NB4 (cell line): ENCODE results near the gene RFXAP.
A peak's percentile ranks its signal among the peaks of the same experiment; 100 is the strongest.
"Not testable (repeated sequence)": the region's sequence is repeated elsewhere in the genome, so short reads cannot be mapped to it uniquely, and the experiment has no call there.

ENCODE experiments used
- DNase-seq: peaks from one replicate; pipeline ENCODE4 v3.0.0; 2010; ENCODE audit warnings: low read depth
- H3K4me3 ChIP-seq: one replicate; pipeline ENCODE4 v1.5.1; 2011; ENCODE audit warnings: mild to moderate bottlenecking, low read depth, low read length, moderate library complexity
- MYC ChIP-seq: IDR thresholded peaks from 2 replicates; pipeline ENCODE4 v1.6.1; 2011; ENCODE audit warnings: low read depth, low read length
- POLR2A ChIP-seq: IDR thresholded peaks from 2 replicates; pipeline ENCODE4 v1.6.1; 2011; ENCODE audit warnings: mild to moderate bottlenecking; ENCODE audit not compliant: insufficient read length; ENCODE audit errors: extremely low read depth
- TF ChIP-seq, protein P1 (sequence below): IDR thresholded peaks from one replicate; pipeline ENCODE4 v1.5.1; 2012; ENCODE audit warnings: low read depth, low read length
- TF ChIP-seq, protein P2 (sequence below): IDR thresholded peaks from 2 replicates; pipeline ENCODE4 v1.6.1; 2011; ENCODE audit warnings: low read depth, low read length

Gene RFXAP

DNA sequence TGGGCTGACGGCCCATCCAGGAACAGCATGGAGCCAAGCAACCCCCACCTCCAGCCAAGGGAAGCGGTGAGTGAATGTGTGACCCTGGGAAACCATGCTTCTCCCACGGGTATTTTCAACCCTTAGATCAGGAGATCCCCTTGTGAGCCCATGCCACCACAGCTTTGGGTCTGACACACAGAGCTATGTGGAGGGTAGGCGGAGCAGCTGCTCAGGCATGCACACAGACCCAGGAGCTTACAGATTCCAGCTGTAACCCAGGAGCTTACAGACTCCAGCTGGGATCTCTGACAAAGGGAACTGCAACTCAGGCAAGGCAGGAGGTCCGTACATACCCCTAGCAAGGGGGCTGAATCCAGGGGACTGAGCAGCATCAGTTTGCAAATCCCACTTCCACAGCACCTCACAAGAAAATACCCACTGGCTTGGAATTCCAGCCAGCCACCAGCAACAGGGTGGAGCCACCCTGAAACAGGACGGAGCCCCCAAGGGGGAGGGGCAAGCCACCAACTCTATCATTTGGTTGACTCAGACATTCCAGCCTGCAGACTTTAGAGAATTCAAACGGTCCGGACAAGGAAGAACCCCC lies 40.8 kb upstream of the RFXAP start:
- H3K4me3 ChIP-seq = no peak overlapping the region
- no peak for TF ChIP-seq MYC
- TF ChIP-seq, protein P1, sequence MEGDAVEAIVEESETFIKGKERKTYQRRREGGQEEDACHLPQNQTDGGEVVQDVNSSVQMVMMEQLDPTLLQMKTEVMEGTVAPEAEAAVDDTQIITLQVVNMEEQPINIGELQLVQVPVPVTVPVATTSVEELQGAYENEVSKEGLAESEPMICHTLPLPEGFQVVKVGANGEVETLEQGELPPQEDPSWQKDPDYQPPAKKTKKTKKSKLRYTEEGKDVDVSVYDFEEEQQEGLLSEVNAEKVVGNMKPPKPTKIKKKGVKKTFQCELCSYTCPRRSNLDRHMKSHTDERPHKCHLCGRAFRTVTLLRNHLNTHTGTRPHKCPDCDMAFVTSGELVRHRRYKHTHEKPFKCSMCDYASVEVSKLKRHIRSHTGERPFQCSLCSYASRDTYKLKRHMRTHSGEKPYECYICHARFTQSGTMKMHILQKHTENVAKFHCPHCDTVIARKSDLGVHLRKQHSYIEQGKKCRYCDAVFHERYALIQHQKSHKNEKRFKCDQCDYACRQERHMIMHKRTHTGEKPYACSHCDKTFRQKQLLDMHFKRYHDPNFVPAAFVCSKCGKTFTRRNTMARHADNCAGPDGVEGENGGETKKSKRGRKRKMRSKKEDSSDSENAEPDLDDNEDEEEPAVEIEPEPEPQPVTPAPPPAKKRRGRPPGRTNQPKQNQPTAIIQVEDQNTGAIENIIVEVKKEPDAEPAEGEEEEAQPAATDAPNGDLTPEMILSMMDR = no peak
- TF ChIP-seq POLR2A = no peak
- TF ChIP-seq, protein P2, sequence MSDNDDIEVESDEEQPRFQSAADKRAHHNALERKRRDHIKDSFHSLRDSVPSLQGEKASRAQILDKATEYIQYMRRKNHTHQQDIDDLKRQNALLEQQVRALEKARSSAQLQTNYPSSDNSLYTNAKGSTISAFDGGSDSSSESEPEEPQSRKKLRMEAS = no peak
- DNase-seq = no peak

DNA sequence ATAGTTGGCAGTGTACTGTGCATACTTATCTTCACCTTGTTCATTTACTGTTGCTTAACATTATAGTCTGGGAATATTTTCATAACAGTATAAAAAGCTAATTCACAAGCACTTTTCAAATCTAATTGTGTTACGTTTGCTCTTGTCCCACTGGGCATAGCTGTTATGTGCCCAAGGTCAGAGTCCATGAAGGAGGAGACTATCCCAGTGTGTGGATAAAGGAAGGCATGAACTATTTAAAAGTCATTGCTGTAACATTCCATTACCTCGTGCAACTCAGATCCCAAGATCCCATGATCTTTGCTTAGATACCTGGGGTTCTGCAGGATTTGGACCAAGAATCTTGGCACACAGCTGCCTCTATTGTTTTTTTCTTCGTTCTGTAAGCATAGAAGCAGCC lies 35.1 kb upstream of the RFXAP start:
- no peak for DNase-seq
- TF ChIP-seq MYC = no peak
- TF ChIP-seq, protein P1 = no peak
- TF ChIP-seq, protein P2 = no peak
- TF ChIP-seq POLR2A = no peak
- no peak overlapping the region for H3K4me3 ChIP-seq

DNA sequence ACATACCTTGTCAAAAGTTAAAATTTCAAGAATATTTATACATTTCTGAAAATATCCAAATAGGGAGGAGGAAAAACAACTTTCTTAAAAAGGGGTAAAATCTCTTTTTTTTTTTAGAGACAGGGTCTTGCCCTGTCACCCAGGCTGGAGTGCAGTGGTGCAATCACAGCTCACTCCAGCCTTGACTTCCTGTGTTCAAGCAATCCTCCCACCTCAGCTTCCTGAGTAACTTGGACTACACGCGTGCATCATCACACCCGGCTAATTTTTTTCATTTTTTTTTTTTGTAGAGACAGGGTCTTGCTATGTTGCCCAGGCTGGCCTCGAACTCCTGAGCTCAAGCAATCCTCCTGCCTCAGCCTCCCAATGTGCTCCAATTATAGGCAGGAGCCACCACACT lies 32.8 kb upstream of the RFXAP start:
- DNase-seq = peak; percentile 19
- H3K4me3 ChIP-seq = not testable (repeated sequence)

DNA sequence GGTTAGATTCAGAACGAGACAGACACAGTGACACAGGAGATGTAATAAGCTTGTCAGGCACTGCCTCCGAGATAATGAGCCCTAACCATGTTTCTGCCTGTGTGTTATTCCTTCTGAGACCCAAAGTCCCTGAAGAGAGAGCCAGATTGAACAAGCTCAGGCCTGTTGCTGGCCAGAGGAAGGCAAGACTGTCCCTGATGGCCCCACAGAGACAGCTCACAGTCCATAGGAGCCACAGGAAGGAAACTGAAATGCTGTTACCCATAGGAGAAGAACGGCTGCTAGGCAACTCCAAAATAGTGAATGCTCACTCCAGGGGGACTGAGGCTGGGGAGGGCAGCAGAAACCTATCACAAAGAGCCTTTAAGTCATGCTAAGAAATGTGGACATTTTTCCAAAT lies 31.8 kb upstream of the RFXAP start:
- TF ChIP-seq, protein P1 = no peak
- no peak for TF ChIP-seq POLR2A
- no peak for DNase-seq
- H3K4me3 ChIP-seq = no peak overlapping the region

DNA sequence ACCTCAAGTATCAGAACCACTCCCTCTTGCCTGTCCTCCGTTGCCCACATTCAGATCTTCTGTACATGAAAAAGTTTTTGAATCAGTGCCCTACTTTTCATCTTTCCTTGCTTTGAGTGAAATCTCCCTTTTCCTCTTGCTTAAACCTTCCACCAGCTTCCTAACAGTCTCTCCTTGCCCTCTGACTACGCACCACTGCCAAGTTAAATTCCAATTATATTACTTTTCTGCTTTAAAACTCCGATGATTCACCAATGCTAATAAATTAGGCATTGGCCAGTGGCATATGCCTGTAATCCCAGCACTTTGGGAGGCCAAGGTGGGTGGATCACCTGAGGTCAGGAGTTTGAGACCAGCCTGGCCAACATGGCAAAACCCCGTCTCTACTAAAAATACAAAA lies 30.7 kb upstream of the RFXAP start:
- no peak for DNase-seq

DNA sequence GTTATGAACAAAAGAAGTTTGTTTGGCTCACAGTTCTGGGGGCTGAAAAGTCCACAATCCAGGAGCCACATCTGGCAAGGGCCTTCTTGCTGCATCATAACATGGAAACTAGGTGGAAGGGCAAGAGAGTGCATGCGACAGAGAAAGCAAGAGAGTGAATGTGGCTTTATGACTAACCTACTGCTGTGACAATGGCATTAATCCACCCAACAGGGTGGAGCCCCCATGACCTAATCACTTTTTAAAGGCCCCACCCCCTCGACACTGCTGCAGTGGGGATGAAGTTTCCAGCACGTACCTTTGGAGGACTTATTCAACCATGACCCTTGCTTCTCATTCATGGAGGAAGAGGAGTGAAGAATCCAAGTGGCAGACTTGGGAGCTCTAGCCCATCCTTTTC lies 30.0 kb upstream of the RFXAP start:
- TF ChIP-seq MYC (no peak), POLR2A (no peak)
- TF ChIP-seq, protein P2 = no peak
- TF ChIP-seq, protein P1 = no peak
- no peak for DNase-seq
- H3K4me3 ChIP-seq = no peak overlapping the region

More for the DNA sequence above, 30.7 kb upstream of the RFXAP start:
- TF ChIP-seq, protein P2 = no peak
- TF ChIP-seq, protein P1 = no peak
- TF ChIP-seq POLR2A (no peak), MYC (no peak)
- H3K4me3 ChIP-seq = no peak overlapping the region
